Measurements from ENCODE around the gene SDC4. TPM values are rescaled to one million over a fixed set of nuclear protein-coding genes. Genes with fewer than 3 reads are reported as not detected.

Gene SDC4
- total RNA-seq, 6 donors from 2014 or later: 178 to 568 (median 291) TPM

DNA sequence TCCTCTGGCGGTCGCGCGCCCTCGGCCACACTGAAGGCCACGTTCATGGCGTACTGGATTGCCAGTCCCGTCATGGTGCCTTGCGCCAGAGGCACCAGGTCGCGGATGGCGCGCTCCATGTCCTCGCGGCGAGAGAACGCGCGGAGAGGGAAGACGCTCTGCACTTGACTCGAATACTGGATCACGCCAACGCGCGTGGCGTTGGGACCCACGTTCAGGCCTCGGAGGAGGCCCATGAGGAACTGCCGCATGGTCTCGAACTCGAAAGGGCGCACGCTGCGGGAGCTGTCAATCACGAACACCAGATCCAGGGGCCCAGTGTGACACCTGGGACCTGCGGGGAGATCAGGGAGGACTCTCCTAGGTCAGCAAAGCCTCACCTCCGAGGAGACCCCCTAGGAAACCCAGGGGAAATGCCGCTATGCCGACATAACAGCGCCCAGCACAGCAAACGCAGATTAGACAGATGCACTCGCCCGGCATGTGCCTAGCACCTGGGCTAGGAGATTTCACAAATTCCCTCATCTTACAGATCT is 43.7 kb downstream of the SDC4 start:
- Histone ChIP-seq H3K4me3 (no peak overlapping the region), H3K36me3 (no peaks in the 10 kb centered on the region), H3K27me3 (peaks cover 0 to 15% (median 3%) of the 10 kb centered on the region in 4 donors), H3K4me1 (peaks cover 0 to 18% (median 3%) of the 10 kb centered on the region in 4 donors), H3K27ac (no peak overlapping the region), H3K9me3 (no peaks in the 10 kb centered on the region)
- ATAC-seq (ENCODE audit: low FRiP score in 2 of 2): no peak
- TF ChIP-seq, protein P1, sequence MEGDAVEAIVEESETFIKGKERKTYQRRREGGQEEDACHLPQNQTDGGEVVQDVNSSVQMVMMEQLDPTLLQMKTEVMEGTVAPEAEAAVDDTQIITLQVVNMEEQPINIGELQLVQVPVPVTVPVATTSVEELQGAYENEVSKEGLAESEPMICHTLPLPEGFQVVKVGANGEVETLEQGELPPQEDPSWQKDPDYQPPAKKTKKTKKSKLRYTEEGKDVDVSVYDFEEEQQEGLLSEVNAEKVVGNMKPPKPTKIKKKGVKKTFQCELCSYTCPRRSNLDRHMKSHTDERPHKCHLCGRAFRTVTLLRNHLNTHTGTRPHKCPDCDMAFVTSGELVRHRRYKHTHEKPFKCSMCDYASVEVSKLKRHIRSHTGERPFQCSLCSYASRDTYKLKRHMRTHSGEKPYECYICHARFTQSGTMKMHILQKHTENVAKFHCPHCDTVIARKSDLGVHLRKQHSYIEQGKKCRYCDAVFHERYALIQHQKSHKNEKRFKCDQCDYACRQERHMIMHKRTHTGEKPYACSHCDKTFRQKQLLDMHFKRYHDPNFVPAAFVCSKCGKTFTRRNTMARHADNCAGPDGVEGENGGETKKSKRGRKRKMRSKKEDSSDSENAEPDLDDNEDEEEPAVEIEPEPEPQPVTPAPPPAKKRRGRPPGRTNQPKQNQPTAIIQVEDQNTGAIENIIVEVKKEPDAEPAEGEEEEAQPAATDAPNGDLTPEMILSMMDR (IDR thresholded peaks at IDR 0.05): no peak
- TF ChIP-seq POLR2A (IDR thresholded peaks at IDR 0.05): no peak
- TF ChIP-seq EP300 (IDR thresholded peaks at IDR 0.05): no peak
- peak in 1 of 2 donors; percentile 82 for DNase-seq
- WGBS, 2 donors: 80 to 81% methylated on average over 25 to 39 of the region's 43 CpGs

DNA sequence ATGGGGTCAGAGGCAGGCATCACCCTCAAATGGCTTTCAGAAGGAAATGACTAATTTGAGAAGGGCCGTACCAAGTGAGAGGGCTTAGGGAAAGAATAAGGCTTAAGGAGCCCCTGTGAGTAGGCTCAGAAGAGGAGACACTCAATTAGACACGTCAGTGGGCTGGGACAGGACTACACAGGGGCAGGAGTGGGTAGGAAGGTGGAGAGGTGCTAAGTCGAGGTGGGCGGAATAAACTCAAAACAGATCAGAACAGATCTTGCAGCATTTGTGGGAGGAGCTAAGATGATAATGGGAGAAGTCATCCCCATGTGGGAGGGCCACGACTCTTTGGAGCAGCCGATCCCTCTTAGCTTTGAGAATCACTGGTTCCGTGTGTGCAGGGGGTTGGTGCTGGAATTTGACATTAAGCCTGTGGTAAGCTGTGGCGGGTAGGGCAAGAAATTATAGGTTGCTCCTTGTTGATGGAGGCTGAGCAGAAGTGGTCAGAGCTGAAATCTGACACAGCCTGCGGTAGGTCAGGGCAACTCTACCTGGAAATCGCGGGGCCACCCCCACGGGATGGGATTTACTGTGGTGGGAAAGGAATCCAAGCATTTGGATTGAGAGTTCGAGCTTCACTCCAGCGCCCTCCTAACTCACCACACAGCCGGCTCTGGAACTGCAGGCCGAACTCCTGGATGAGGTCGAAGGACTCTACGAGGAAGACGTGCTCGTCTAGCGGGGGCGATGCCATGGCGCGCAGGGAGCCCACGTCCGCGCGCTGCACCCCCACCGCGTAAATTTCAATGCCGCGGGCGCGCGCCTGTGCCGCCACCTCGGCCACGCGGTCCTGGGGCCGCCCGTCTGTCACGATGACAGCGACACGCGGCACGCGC is 44.4 kb downstream of the SDC4 start:
- 72 to 78% methylated on average over 18 to 46 of the region's 47 CpGs for WGBS, 2 donors
- no peaks in the 10 kb centered on the region for H3K36me3 ChIP-seq
- H3K27ac ChIP-seq: no peak overlapping the region
- no peaks in the 10 kb centered on the region for H3K9me3 ChIP-seq
- TF ChIP-seq POLR2AphosphoS5 (IDR thresholded peaks at IDR 0.05): no peak
- TF ChIP-seq, protein P1 (IDR thresholded peaks at IDR 0.05): no peak
- TF ChIP-seq EP300 (IDR thresholded peaks at IDR 0.05): no peak
- TF ChIP-seq POLR2A (IDR thresholded peaks at IDR 0.05): no peak
- ATAC-seq (ENCODE audit: low FRiP score in 2 of 2) (no peak), DNase-seq (no peak)
- peaks cover 0 to 15% (median 3%) of the 10 kb centered on the region in 4 donors for H3K27me3 ChIP-seq
- H3K4me1 ChIP-seq: peaks cover 0 to 18% (median 3%) of the 10 kb centered on the region in 4 donors
- no peak overlapping the region for H3K4me3 ChIP-seq

DNA sequence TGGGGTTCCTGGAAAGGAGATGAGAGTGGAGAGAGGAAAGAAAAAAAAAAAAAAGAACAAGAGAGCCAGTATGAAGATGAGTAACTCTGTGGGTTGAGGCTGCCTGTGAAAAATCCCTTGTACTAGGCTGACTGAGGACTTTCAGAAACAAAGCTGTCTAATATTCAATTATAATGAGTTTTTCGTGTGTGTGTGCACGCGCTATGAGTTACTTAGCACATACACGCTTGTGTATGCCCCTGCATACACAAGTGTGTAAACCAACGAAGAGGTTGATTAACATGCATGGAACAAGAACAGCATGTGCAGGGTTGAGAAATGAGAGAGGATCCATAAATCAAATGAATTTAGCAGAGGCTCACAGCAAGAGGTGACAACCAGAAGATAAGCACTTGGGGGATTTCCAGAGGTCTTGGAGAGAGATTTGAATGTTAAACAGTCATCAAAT is 46.4 kb downstream of the SDC4 start:
- Histone ChIP-seq H3K36me3 (no peaks in the 10 kb centered on the region), H3K4me3 (no peak overlapping the region), H3K27ac (no peak overlapping the region), H3K9me3 (no peaks in the 10 kb centered on the region), H3K4me1 (peaks cover 0 to 8% (median 1%) of the 10 kb centered on the region in 4 donors), H3K27me3 (peaks cover 0 to 10% (median 3%) of the 10 kb centered on the region in 4 donors)
- no peak for ATAC-seq (ENCODE audit: low FRiP score in 2 of 2)
- TF ChIP-seq, protein P1 (IDR thresholded peaks at IDR 0.05): no peak
- TF ChIP-seq EP300 (IDR thresholded peaks at IDR 0.05): no peak
- no peak for DNase-seq
- 83 to 90% methylated on average over 5 of the region's 5 CpGs for WGBS, 2 donors

DNA sequence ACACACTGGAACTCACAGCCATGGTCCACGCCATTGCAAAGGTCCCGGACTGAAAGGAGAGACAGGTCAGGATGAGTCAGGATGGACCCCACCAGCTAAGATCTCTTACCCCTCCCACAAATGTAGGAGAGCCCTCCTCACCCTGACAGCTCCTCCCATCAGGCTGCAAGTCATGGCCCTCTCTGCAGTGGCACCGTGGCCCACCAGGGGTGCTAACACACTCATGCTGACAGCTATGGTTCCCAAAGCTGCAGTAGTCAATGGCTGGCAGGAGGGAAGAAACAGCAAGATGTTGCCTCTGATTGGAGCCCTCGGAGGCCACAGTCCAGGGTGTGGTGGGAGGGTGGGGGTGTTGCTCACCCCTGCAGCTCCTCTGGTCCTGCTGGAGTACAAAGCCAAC is 47.3 kb downstream of the SDC4 start:
- H3K36me3 ChIP-seq: no peaks in the 10 kb centered on the region
- WGBS, 2 donors: 37 to 46% methylated on average over 4 of the region's 4 CpGs
- peaks cover 0 to under 1% (median 0%) of the 10 kb centered on the region in 4 donors for H3K27me3 ChIP-seq
- DNase-seq: no peak
- TF ChIP-seq POLR2A (IDR thresholded peaks at IDR 0.05): no peak
- TF ChIP-seq, protein P1 (IDR thresholded peaks at IDR 0.05): peak in 1 of 6 experiments; percentile 27
- no peaks in the 10 kb centered on the region for H3K4me1 ChIP-seq
- peak in 1 of 2 donors; percentile 22 for ATAC-seq (ENCODE audit: low FRiP score in 2 of 2)
- H3K27ac ChIP-seq: no peak overlapping the region
- H3K9me3 ChIP-seq: no peaks in the 10 kb centered on the region
- H3K4me3 ChIP-seq: no peak overlapping the region
